SK-N-SH (cell line): ENCODE measurements around the gene WDR90. TPM values are rescaled to one million over a fixed set of nuclear protein-coding genes. Genes with fewer than 3 reads are reported as not detected.

Experiments used
- CTCF ChIA-PET: fragments of 300-600, 350-600 bp; formaldehyde crosslinking; extraction: SDS; loops from one replicate; lab custom pipeline; 2021; lab: Yijun Ruan, JAX
- POLR2A ChIA-PET: fragments of 350-600 bp; sonication (Branson Sonifier 250); formaldehyde crosslinking; extraction: SDS; loops from one replicate; lab custom pipeline; 2020; ENCODE audit warnings: antibody characterized with exemption, inconsistent platforms; lab: Yijun Ruan, JAX
- DNase-seq: peaks from one replicate; pipeline ENCODE4 v3.0.0; 2012
- H2AFZ ChIP-seq: fragments of 200-600 bp; sonication (generic); 2 replicates; pipeline ENCODE4 v1.8.1; 2016; ENCODE audit warnings: antibody characterized with exemption, mild to moderate bottlenecking, low read depth
- H3F3A ChIP-seq: fragments of 200-600 bp; sonication (generic); replicated peaks from 2 replicates; pipeline ENCODE3; 2016; ENCODE audit warnings: antibody characterized with exemption, mild to moderate bottlenecking; ENCODE audit not compliant: insufficient read depth
- H3K27ac ChIP-seq, 2 experiments: fragments of 200-500 bp in 1 of 2; fragments of 200-600 bp in 1 of 2; sonication (Bioruptor generic) in 1 of 2; sonication (generic), shearing (Covaris generic) in 1 of 2; 2 replicates each; pipeline versions ENCODE4 v1.5.1 to v1.6.1; 2014 to 2016; ENCODE audit warnings: low read depth in 2 of 2, inconsistent platforms in 1 of 2, low read length in 1 of 2, mild to moderate bottlenecking in 1 of 2, mixed read lengths in 1 of 2
- H3K27me3 ChIP-seq: fragments of 200-600 bp; sonication (generic), shearing (Covaris generic); 2 replicates; pipeline ENCODE4 v1.6.1; 2016; ENCODE audit warnings: mixed run types; ENCODE audit not compliant: insufficient read depth
- H3K36me3 ChIP-seq, 2 experiments: fragments of 200-500 bp in 1 of 2; fragments of 200-600 bp in 1 of 2; sonication (Bioruptor generic) in 1 of 2; sonication (generic) in 1 of 2; replicated peaks in 1 of 2; 2 replicates each; pipeline versions ENCODE3 to v1.5.1; 2014 to 2016; ENCODE audit warnings: low read length in 1 of 2, mild to moderate bottlenecking in 1 of 2; ENCODE audit not compliant: insufficient read depth in 2 of 2, control insufficient read depth in 1 of 2
- H3K4me1 ChIP-seq, 2 experiments: fragments of 200-500 bp in 1 of 2; fragments of 200-600 bp in 1 of 2; sonication (Bioruptor generic) in 1 of 2; sonication (generic), shearing (Covaris generic) in 1 of 2; 2 replicates each; pipeline versions ENCODE4 v1.5.1 to v1.6.1; 2014 to 2016; ENCODE audit warnings: low read depth in 1 of 2, low read length in 1 of 2, mixed run types in 1 of 2; ENCODE audit not compliant: insufficient read depth in 2 of 2, control insufficient read depth in 1 of 2
- H3K4me2 ChIP-seq: fragments of 200-600 bp; sonication (generic), shearing (Covaris generic); 2 replicates; pipeline ENCODE4 v1.6.1; 2017; ENCODE audit warnings: mixed run types
- H3K4me3 ChIP-seq, 2 experiments: fragments of 200-500 bp in 1 of 2; fragments of 200-600 bp in 1 of 2; sonication (Bioruptor generic) in 1 of 2; sonication (generic), shearing (Covaris generic) in 1 of 2; 2 replicates each; pipeline versions ENCODE4 v1.5.1 to v1.8.1; 2014 to 2016; ENCODE audit warnings: low read depth in 2 of 2, inconsistent platforms in 1 of 2, low read length in 1 of 2, mild to moderate bottlenecking in 1 of 2, mixed read lengths in 1 of 2, moderate library complexity in 1 of 2
- H3K79me2 ChIP-seq: fragments of 200-600 bp; sonication (generic); 2 replicates; pipeline ENCODE4 v1.8.1; 2017; ENCODE audit warnings: mild to moderate bottlenecking; ENCODE audit not compliant: insufficient read depth
- H3K9ac ChIP-seq: fragments of 200-600 bp; sonication (generic); 2 replicates; pipeline ENCODE4 v1.6.1; 2017; ENCODE audit warnings: mixed run types
- H3K9me2 ChIP-seq: fragments of 200-600 bp; sonication (generic); 2 replicates; pipeline ENCODE4 v1.6.1; 2017; ENCODE audit warnings: mixed run types
- H3K9me3 ChIP-seq: fragments of 200-600 bp; sonication (generic); 2 replicates; pipeline ENCODE4 v1.6.1; 2017; ENCODE audit warnings: mixed run types, mild to moderate bottlenecking, moderate library complexity
- H4K20me1 ChIP-seq: fragments of 200-600 bp; sonication (generic); 2 replicates; pipeline ENCODE4 v1.6.1; 2017; ENCODE audit warnings: mild to moderate bottlenecking, mixed run types; ENCODE audit not compliant: insufficient read depth
- EP300 ChIP-seq, 2 experiments: IDR thresholded peaks; 2 replicates each; pipeline versions ENCODE4 v1.4.0 to v1.6.1; 2012; ENCODE audit warnings: borderline replicate concordance in 1 of 2, low read depth in 1 of 2, low read length in 1 of 2
- FOSL2 ChIP-seq: IDR thresholded peaks from 2 replicates; pipeline ENCODE4 v1.4.0; 2012; ENCODE audit warnings: low read depth, mild to moderate bottlenecking, moderate library complexity, borderline replicate concordance
- FOXJ3 ChIP-seq: sonication (generic); formaldehyde crosslinking; IDR thresholded peaks from 2 replicates; pipeline ENCODE4 v1.5.1; 2020; ENCODE audit warnings: mild to moderate bottlenecking, missing genetic modification reagents
- FOXM1 ChIP-seq: IDR thresholded peaks from 2 replicates; pipeline ENCODE4 v1.4.0; 2012; ENCODE audit warnings: low read depth, mild to moderate bottlenecking
- JUND ChIP-seq: IDR thresholded peaks from 2 replicates; pipeline ENCODE4 v1.4.0; 2012
- MEF2A ChIP-seq: IDR thresholded peaks from 2 replicates; pipeline ENCODE4 v1.4.0; 2012; ENCODE audit warnings: low read depth, borderline replicate concordance
- MXI1 ChIP-seq: IDR thresholded peaks from 2 replicates; pipeline ENCODE4 v1.6.1; 2012; ENCODE audit warnings: mild to moderate bottlenecking, low read depth, low read length, improper control_type of control experiment
- POLR2AphosphoS5 ChIP-seq: IDR thresholded peaks from 2 replicates; pipeline ENCODE4 v1.6.1; 2012; ENCODE audit warnings: low read depth, low read length
- SIN3A ChIP-seq: IDR thresholded peaks from 2 replicates; pipeline ENCODE4 v1.6.1; 2012; ENCODE audit warnings: low read depth, mild to moderate bottlenecking, low read length, moderate library complexity, borderline replicate concordance
- TAF1 ChIP-seq: IDR thresholded peaks from 2 replicates; pipeline ENCODE4 v1.6.1; 2012; ENCODE audit warnings: low read depth, mild to moderate bottlenecking, low read length, moderate library complexity, borderline replicate concordance
- TEAD4 ChIP-seq: IDR thresholded peaks from 2 replicates; pipeline ENCODE4 v1.4.0; 2012; ENCODE audit warnings: mild to moderate bottlenecking, borderline replicate concordance; ENCODE audit not compliant: insufficient read depth
- YY1 ChIP-seq: IDR thresholded peaks from 2 replicates; pipeline ENCODE4 v1.4.0; 2012; ENCODE audit warnings: low read depth, mild to moderate bottlenecking
- WGBS: methylation state at CpG from one replicate; pipeline ENCODE4 v1.1.6; 2017; ENCODE audit warnings: low lambda C conversion rate; 5-methylcytosine and 5-hydroxymethylcytosine counted together
- polyA plus RNA-seq, 3 experiments: library from polyadenylated mRNA; depleted of rRNA; stranded (reverse); fragments of >200 nt; gene quantifications; 2 replicates each; pipeline ENCODE4 v1.2.3, GENCODE V29; 2012
- TF ChIP-seq, protein P1 (sequence below): fragments of 150-350 bp; IDR thresholded peaks from 2 replicates; pipeline ENCODE4 v1.6.1; 2017; ENCODE audit warnings: antibody characterized with exemption, low read length, low read depth, borderline replicate concordance
- TF ChIP-seq, protein P2 (sequence below): IDR thresholded peaks from 2 replicates; pipeline ENCODE4; 2012
- TF ChIP-seq, protein P3 (sequence below): fragments of 150-350 bp; IDR thresholded peaks from 2 replicates; pipeline ENCODE4 v1.6.1; 2016; ENCODE audit warnings: mild to moderate bottlenecking, low read depth, low read length
- TF ChIP-seq, protein P4 (sequence below): IDR thresholded peaks from 2 replicates; pipeline ENCODE4 v1.6.1; 2012; ENCODE audit warnings: mild to moderate bottlenecking, low read depth, low read length, moderate library complexity
- TF ChIP-seq, protein P5 (sequence below): IDR thresholded peaks from 2 replicates; pipeline ENCODE4 v1.4.0; 2012; ENCODE audit warnings: low read depth, borderline replicate concordance

Gene WDR90
- polyA plus RNA-seq, 1 of the 3 experiments (the other 2 are of a cell fraction): 32.0 TPM

DNA sequence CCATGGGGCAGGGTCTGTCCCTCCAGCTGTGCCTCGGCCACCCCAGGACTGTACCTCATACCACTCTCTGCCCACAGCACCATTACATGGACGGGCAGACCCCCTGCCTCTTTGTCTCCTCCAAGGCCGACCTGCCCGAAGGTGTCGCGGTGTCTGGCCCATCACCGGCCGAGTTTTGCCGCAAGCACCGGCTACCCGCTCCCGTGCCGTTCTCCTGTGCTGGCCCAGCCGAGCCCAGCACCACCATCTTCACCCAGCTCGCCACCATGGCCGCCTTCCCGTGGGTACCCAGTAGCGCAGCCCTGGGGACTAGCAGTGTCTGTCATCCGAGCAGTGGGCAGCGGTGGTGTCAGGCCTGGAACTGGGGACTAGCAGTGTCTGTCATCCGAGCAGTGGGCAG lies 23.7 kb downstream of the WDR90 start:
- Histone ChIP-seq H3K4me1 (peaks cover 0 to 16% of the 10 kb centered on the region in 2 experiments; a peak in 1 of 4 replicates), H3F3A (peaks cover 4% of the 10 kb centered on the region), H3K9ac (no peak overlapping the region), H3K4me3 (no peak overlapping the region), H3K27me3 (no peaks in the 10 kb centered on the region), H3K36me3 (peaks cover 5 to 49% of the 10 kb centered on the region in 2 experiments), H3K79me2 (peaks cover 25% of the 10 kb centered on the region), H3K9me2 (no peaks in the 10 kb centered on the region), H3K9me3 (no peaks in the 10 kb centered on the region), H2AFZ (no peak overlapping the region), H4K20me1 (0 out of 2 replicates have a peak, but pooled peaks cover 6% of the 10 kb centered on the region), H3K4me2 (no peak overlapping the region), H3K27ac (no peak overlapping the region; a peak in 1 of 4 replicates)
- no peak for TF ChIP-seq YY1
- TF ChIP-seq TAF1: no peak
- TF ChIP-seq, protein P1, sequence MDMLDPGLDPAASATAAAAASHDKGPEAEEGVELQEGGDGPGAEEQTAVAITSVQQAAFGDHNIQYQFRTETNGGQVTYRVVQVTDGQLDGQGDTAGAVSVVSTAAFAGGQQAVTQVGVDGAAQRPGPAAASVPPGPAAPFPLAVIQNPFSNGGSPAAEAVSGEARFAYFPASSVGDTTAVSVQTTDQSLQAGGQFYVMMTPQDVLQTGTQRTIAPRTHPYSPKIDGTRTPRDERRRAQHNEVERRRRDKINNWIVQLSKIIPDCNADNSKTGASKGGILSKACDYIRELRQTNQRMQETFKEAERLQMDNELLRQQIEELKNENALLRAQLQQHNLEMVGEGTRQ: no peak
- no peak for TF ChIP-seq TEAD4
- no peak for TF ChIP-seq FOXJ3 (CRISPR knock-in tag)
- no peak for TF ChIP-seq POLR2AphosphoS5
- TF ChIP-seq MXI1: no peak
- TF ChIP-seq, protein P2, sequence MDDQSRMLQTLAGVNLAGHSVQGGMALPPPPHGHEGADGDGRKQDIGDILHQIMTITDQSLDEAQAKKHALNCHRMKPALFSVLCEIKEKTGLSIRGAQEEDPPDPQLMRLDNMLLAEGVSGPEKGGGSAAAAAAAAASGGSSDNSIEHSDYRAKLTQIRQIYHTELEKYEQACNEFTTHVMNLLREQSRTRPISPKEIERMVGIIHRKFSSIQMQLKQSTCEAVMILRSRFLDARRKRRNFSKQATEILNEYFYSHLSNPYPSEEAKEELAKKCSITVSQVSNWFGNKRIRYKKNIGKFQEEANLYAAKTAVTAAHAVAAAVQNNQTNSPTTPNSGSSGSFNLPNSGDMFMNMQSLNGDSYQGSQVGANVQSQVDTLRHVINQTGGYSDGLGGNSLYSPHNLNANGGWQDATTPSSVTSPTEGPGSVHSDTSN: no peak
- TF ChIP-seq FOSL2: no peak
- no peak for TF ChIP-seq JUND
- TF ChIP-seq FOXM1: no peak
- TF ChIP-seq, protein P3, sequence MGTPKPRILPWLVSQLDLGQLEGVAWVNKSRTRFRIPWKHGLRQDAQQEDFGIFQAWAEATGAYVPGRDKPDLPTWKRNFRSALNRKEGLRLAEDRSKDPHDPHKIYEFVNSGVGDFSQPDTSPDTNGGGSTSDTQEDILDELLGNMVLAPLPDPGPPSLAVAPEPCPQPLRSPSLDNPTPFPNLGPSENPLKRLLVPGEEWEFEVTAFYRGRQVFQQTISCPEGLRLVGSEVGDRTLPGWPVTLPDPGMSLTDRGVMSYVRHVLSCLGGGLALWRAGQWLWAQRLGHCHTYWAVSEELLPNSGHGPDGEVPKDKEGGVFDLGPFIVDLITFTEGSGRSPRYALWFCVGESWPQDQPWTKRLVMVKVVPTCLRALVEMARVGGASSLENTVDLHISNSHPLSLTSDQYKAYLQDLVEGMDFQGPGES: no peak
- no peak for TF ChIP-seq SIN3A
- ChIA-PET CTCF (interaction anchor here (4.6 kb wide), 1 partner anchor 12 kb away, joined by 20 read pairs; no protein-coding TSS in a partner anchor), POLR2A (interaction anchor here (0.5 to 1.0 kb wide), 3 partner anchors 9 to 288 kb away, joined by 3 to 4 read pairs (median 3); partner anchors contain the start of gene JMJD8)
- 96% methylated on average over 15 of the region's 21 CpGs for WGBS
- DNase-seq: no peak

DNA sequence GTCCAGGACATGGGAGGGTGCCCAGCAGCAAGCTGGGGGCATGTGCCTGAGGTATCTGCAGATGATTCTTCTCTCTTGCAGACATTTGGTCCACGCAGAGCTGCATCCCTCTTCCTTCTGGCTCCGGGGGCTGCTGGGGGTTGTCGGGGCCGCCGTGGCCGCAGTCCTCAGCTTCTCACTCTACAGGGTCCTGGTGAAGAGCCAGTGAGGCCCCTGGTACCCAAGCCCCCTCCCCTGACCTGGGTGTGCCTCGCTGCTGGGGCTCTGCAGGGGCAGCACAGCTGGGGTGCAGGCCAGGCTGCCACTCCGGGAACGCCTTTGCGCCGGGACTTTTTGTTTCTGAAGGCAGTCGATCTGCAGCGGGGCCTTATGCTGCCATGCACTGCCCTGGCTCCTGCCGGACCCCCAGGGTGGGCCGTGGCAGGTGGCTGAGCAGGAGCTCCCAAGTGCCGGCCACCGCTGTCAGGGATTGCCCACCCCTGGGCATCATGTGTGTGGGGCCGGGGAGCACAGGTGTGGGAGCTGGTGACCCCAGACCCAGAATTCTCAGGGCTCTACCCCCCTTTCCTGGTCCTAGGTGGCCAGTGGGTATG lies 24.3 kb downstream of the WDR90 start:
- no peak overlapping the region for H3K4me2 ChIP-seq
- ChIA-PET CTCF (interaction anchor here (4.6 kb wide), 1 partner anchor 13 kb away, joined by 20 read pairs; no protein-coding TSS in a partner anchor), POLR2A (interaction anchor here (0.9 to 1.0 kb wide), 2 partner anchors 8 to 11 kb away, joined by 3 to 4 read pairs; partner anchors contain the start of gene JMJD8)
- no peak overlapping the region for H3K4me3 ChIP-seq
- H3K9me3 ChIP-seq: no peaks in the 10 kb centered on the region
- peaks cover 19% of the 10 kb centered on the region for H3K79me2 ChIP-seq
- WGBS: 100% methylated on average over 4 of the region's 18 CpGs
- no peaks in the 10 kb centered on the region for H3K9me2 ChIP-seq
- no peak overlapping the region for H2AFZ ChIP-seq
- no peak overlapping the region for H3K9ac ChIP-seq
- H3F3A ChIP-seq: peaks cover 4% of the 10 kb centered on the region
- peaks cover 0 to 18% of the 10 kb centered on the region in 2 experiments; a peak in 1 of 4 replicates for H3K4me1 ChIP-seq
- H3K27ac ChIP-seq: no peak overlapping the region
- H3K36me3 ChIP-seq: peaks cover 5 to 49% of the 10 kb centered on the region in 2 experiments
- H3K27me3 ChIP-seq: no peaks in the 10 kb centered on the region
- H4K20me1 ChIP-seq: 0 out of 2 replicates have a peak, but pooled peaks cover 6% of the 10 kb centered on the region
- no peak for DNase-seq
- TF ChIP-seq EP300 (IDR thresholded peaks at IDR 0.05; ENCODE audit: borderline replicate concordance in 1 of 2, low read depth in 1 of 2, low read length in 1 of 2): no peak
- TF ChIP-seq, protein P4, sequence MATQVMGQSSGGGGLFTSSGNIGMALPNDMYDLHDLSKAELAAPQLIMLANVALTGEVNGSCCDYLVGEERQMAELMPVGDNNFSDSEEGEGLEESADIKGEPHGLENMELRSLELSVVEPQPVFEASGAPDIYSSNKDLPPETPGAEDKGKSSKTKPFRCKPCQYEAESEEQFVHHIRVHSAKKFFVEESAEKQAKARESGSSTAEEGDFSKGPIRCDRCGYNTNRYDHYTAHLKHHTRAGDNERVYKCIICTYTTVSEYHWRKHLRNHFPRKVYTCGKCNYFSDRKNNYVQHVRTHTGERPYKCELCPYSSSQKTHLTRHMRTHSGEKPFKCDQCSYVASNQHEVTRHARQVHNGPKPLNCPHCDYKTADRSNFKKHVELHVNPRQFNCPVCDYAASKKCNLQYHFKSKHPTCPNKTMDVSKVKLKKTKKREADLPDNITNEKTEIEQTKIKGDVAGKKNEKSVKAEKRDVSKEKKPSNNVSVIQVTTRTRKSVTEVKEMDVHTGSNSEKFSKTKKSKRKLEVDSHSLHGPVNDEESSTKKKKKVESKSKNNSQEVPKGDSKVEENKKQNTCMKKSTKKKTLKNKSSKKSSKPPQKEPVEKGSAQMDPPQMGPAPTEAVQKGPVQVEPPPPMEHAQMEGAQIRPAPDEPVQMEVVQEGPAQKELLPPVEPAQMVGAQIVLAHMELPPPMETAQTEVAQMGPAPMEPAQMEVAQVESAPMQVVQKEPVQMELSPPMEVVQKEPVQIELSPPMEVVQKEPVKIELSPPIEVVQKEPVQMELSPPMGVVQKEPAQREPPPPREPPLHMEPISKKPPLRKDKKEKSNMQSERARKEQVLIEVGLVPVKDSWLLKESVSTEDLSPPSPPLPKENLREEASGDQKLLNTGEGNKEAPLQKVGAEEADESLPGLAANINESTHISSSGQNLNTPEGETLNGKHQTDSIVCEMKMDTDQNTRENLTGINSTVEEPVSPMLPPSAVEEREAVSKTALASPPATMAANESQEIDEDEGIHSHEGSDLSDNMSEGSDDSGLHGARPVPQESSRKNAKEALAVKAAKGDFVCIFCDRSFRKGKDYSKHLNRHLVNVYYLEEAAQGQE: no peak
- TF ChIP-seq, protein P5, sequence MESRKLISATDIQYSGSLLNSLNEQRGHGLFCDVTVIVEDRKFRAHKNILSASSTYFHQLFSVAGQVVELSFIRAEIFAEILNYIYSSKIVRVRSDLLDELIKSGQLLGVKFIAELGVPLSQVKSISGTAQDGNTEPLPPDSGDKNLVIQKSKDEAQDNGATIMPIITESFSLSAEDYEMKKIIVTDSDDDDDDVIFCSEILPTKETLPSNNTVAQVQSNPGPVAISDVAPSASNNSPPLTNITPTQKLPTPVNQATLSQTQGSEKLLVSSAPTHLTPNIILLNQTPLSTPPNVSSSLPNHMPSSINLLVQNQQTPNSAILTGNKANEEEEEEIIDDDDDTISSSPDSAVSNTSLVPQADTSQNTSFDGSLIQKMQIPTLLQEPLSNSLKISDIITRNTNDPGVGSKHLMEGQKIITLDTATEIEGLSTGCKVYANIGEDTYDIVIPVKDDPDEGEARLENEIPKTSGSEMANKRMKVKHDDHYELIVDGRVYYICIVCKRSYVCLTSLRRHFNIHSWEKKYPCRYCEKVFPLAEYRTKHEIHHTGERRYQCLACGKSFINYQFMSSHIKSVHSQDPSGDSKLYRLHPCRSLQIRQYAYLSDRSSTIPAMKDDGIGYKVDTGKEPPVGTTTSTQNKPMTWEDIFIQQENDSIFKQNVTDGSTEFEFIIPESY: no peak
- no peak for TF ChIP-seq TAF1
- no peak for TF ChIP-seq MEF2A
- no peak for TF ChIP-seq FOXJ3 (CRISPR knock-in tag)
- no peak for TF ChIP-seq TEAD4
